GM08714 (cell line): ENCODE results near the gene CNTROB.
"Not testable (repeated sequence)": the region's sequence is repeated elsewhere in the genome, so short reads cannot be mapped to it uniquely, and the experiment has no call there.

ENCODE experiments used
- H3K4me3 ChIP-seq: fragments of 200-500 bp; sonication (Bioruptor generic); 2 replicates; pipeline ENCODE4 v1.5.1; 2014; ENCODE audit warnings: mild to moderate bottlenecking, low read length, inconsistent platforms
- ZNF274 ChIP-seq: IDR thresholded peaks from 2 replicates; pipeline ENCODE4 v1.6.1; 2012; ENCODE audit warnings: mild to moderate bottlenecking, low read depth, low read length

Gene CNTROB

GRCh38 chr17:7943291-7943690 lies 11.3 kb downstream of the CNTROB start:
- no peak for TF ChIP-seq ZNF274
- H3K4me3 ChIP-seq: no peak overlapping the region

- no peak overlapping the region for H3K4me3 ChIP-seq
- TF ChIP-seq ZNF274: no peak
Observed at GRCh38 chr17:7944326-7944725, 12.3 kb downstream of the CNTROB start.

GRCh38 chr17:7945651-7946050 lies 13.6 kb downstream of the CNTROB start:
- H3K4me3 ChIP-seq: no peak overlapping the region
- no peak for TF ChIP-seq ZNF274

- no peak for TF ChIP-seq ZNF274
- H3K4me3 ChIP-seq: no peak overlapping the region
Observed at GRCh38 chr17:7946441-7946840, 14.4 kb downstream of the CNTROB start.

GRCh38 chr17:7947651-7948050 lies 15.6 kb downstream of the CNTROB start:
- TF ChIP-seq ZNF274: no peak
- H3K4me3 ChIP-seq: no peak overlapping the region

GRCh38 chr17:7950578-7950977 lies 18.6 kb downstream of the CNTROB start:
- no peak for TF ChIP-seq ZNF274

GRCh38 chr17:7951143-7951792 lies 19.3 kb downstream of the CNTROB start:
- TF ChIP-seq ZNF274: no peak
- H3K4me3 ChIP-seq: no peak overlapping the region

More at GRCh38 chr17:7950578-7950977, 18.6 kb downstream of the CNTROB start:
- no peak overlapping the region for H3K4me3 ChIP-seq

- not testable (repeated sequence) for H3K4me3 ChIP-seq
Observed at GRCh38 chr17:7953266-7953665, 21.3 kb downstream of the CNTROB start.

- no peak for TF ChIP-seq ZNF274
- H3K4me3 ChIP-seq: no peak overlapping the region
Observed at GRCh38 chr17:7955414-7956227, 23.6 kb downstream of the CNTROB start.

GRCh38 chr17:7956228-7956965 lies 24.4 kb downstream of the CNTROB start:
- no peak overlapping the region for H3K4me3 ChIP-seq
- TF ChIP-seq ZNF274: no peak

GRCh38 chr17:7959503-7960253 lies 27.7 kb downstream of the CNTROB start:
- H3K4me3 ChIP-seq: no peak overlapping the region
- no peak for TF ChIP-seq ZNF274

- no peak for TF ChIP-seq ZNF274
- H3K4me3 ChIP-seq: no peak overlapping the region
Observed at GRCh38 chr17:7961421-7961820, 29.4 kb downstream of the CNTROB start.

GRCh38 chr17:7967751-7968150 lies 35.7 kb downstream of the CNTROB start:
- no peak for TF ChIP-seq ZNF274
- no peak overlapping the region for H3K4me3 ChIP-seq

- H3K4me3 ChIP-seq: no peak overlapping the region
- TF ChIP-seq ZNF274: no peak
Observed at GRCh38 chr17:7969433-7969832, 37.4 kb downstream of the CNTROB start.
